Activated naive CD8-positive, alpha-beta T cell (primary cell): ENCODE data around the gene PTPRG.
"Not testable (repeated sequence)": the region's sequence is repeated elsewhere in the genome, so short reads cannot be mapped to it uniquely, and the experiment has no call there.

Experiments used
- H3K27ac Mint-ChIP-seq: one replicate; pipeline ENCODE4 v1.8.0; 2021; ENCODE audit warnings: mixed read lengths
- H3K27me3 Mint-ChIP-seq: one replicate; pipeline ENCODE4 v1.8.0; 2021; ENCODE audit warnings: mixed read lengths
- H3K36me3 Mint-ChIP-seq: one replicate; pipeline ENCODE4 v1.8.0; 2021; ENCODE audit warnings: mixed read lengths
- H3K4me1 Mint-ChIP-seq: one replicate; pipeline ENCODE4 v1.8.0; 2021; ENCODE audit warnings: low read depth, mixed read lengths
- H3K4me3 Mint-ChIP-seq: one replicate; pipeline ENCODE4 v1.8.0; 2021; ENCODE audit warnings: mild to moderate bottlenecking, mixed read lengths
- H3K9me3 Mint-ChIP-seq: one replicate; pipeline ENCODE4 v1.8.0; 2021; ENCODE audit warnings: low read depth, mixed read lengths

PTPRG gene

DNA sequence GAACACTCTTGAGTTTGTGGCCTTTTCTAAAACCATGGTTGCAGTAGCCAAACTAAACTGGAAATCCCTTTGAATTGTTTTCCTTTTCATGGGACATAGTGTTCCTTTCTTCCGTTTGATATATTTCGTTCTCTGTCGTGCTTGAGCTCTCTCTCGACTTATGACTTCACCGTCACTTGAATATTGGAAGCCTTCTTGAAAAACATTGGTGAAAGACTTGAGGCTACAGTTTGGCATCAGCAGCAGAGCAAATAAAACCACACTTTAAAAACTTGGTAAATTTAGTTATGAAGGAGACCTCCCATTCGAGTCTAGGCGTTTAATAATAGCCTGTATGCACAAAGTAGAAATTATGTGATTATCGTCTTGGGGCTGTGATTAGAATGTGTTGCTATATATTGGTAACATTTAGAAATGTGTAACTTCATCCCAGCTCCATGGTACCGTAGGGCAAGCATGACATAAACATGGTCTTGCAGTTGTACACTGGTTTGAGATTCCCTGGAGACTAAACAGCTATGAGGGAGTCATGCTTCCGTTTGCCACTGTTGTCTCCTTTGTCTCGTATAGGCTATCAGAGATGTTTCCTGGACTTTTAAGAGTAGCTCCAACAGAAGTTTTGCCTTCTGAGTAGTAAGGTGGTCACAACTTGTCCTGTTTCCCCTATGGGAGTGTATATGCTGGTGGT, 122.3 kb downstream of the PTPRG start:
- Mint-ChIP-seq H3K27me3 (no peaks in the 10 kb centered on the region), H3K4me3 (no peak overlapping the region), H3K27ac (no peak overlapping the region), H3K4me1 (no peaks in the 10 kb centered on the region), H3K9me3 (no peaks in the 10 kb centered on the region), H3K36me3 (no peaks in the 10 kb centered on the region)

DNA sequence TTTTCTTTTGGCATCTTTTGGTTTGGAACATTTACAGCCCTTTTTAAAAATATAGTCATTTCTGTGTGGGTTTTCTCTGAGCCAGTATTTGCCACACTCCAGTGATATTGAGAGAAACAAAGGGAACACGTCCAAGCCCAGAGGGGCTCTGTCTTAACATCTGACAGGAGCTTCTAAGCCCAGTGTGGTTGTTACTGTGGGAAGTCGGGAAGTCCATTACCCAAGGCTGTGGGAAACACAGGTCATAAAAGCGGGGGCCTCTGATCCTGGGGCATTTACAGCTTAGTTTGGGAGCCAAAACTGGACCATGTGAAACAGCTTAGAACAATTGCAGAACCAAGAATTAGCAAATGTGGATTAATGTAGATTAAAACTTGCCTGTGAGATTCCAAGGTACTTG, 123.0 kb downstream of the PTPRG start:
- Mint-ChIP-seq H3K4me3 (no peak overlapping the region), H3K27me3 (no peaks in the 10 kb centered on the region), H3K36me3 (no peaks in the 10 kb centered on the region), H3K4me1 (no peaks in the 10 kb centered on the region), H3K27ac (no peak overlapping the region), H3K9me3 (no peaks in the 10 kb centered on the region)

- Mint-ChIP-seq H3K9me3 (no peaks in the 10 kb centered on the region), H3K27ac (no peak overlapping the region), H3K36me3 (no peaks in the 10 kb centered on the region), H3K27me3 (no peaks in the 10 kb centered on the region), H3K4me3 (no peak overlapping the region), H3K4me1 (no peaks in the 10 kb centered on the region)
Observed at GRCh38 chr3:61685755-61686154, 124.4 kb downstream of the PTPRG start.

- H3K4me1 Mint-ChIP-seq: no peaks in the 10 kb centered on the region
- H3K4me3 Mint-ChIP-seq: no peak overlapping the region
Observed at GRCh38 chr3:61686228-61686648, 124.9 kb downstream of the PTPRG start.

DNA sequence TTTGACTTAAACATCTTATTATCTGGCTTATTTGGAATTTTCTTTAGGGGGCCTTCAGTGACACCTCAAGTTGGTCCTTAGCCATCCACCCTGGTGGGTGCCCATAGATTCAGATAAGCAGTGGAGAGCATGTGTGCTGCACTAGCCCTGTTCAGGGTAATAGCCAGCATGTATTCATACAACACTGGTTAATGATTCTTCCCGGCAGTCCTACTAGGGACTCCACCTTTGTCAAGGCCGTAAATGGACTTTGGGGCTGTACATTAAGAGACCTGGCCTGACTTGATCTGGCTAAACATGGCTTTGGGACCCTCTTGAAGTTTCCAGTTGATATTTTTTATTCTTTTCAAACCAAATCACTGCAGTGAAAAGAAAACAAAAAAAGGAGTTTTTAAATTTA, 125.8 kb downstream of the PTPRG start:
- Mint-ChIP-seq H3K27ac (no peak overlapping the region), H3K9me3 (no peaks in the 10 kb centered on the region), H3K4me1 (no peaks in the 10 kb centered on the region), H3K4me3 (no peak overlapping the region), H3K36me3 (no peaks in the 10 kb centered on the region), H3K27me3 (no peaks in the 10 kb centered on the region)

More at GRCh38 chr3:61686228-61686648, 124.9 kb downstream of the PTPRG start:
- H3K27me3 Mint-ChIP-seq: no peaks in the 10 kb centered on the region
- no peaks in the 10 kb centered on the region for H3K9me3 Mint-ChIP-seq
- no peaks in the 10 kb centered on the region for H3K36me3 Mint-ChIP-seq
- no peak overlapping the region for H3K27ac Mint-ChIP-seq

DNA sequence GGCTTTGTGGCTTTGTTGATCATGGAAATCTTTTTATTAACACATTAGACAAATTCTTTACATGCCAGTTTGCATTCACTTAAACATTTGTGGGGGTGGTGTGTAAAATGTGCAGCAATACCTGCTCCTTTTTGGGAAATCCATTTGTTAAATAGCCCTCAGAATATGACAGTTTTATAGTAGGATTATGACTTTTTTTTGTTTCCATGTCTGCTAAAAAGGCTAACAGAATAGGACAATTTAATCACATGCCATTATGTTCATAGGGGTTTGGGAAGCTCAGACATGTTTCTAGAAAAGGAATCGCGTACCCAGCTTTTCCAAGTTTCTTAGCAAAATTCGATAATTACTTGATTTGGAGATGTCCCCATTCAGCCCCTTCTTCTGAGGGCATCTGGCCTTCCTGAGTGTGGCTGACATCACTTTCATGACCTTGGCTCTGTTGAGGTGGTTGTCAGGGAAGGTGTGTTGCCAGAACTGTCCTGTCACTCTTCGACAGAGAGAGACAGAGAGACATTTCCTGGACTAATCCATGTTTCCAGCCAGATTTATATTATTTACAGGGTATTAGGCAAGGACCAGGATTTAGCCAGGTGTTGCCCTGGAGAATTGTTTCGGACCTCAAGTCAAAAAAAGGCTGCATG, 126.4 kb downstream of the PTPRG start:
- H3K27me3 Mint-ChIP-seq: peaks cover 3% of the 10 kb centered on the region
- no peaks in the 10 kb centered on the region for H3K9me3 Mint-ChIP-seq
- no peak overlapping the region for H3K27ac Mint-ChIP-seq
- no peaks in the 10 kb centered on the region for H3K36me3 Mint-ChIP-seq
- H3K4me3 Mint-ChIP-seq: no peak overlapping the region
- H3K4me1 Mint-ChIP-seq: no peaks in the 10 kb centered on the region

DNA sequence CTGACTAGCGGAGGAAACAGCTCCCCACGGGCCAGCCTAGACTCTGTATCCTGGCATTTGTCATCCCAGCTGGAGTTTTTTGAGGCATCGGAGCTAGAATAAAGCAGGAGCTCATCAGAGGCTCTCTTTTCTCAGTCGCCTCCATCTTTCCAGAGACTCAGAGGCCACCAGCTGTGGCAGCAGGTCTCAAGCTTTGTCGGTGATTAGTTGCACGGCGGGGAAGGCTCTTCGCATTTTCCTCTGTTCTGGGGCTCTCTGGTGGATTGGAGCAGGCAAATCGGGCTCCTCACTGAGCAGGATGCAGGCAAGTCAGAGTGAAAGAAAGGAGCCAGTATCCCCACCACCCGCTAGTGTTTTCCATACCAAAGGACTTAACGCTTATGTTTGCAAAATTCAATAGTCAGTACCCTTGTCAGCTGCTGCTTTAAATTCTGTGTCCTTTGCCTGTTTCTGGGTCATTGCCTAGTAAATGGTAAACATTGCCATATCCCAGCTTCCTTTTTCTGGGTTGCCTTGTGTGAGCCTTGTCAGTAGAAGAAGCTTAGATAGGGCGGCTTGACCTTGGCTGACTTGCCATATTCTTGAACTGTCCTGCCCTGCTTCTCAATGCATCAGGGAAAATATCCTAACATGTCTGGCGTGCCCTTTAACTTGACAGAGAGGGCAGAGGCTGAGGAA, 127.1 kb downstream of the PTPRG start:
- Mint-ChIP-seq H3K4me3 (no peak overlapping the region), H3K27me3 (peaks cover 5% of the 10 kb centered on the region), H3K4me1 (no peaks in the 10 kb centered on the region), H3K9me3 (no peaks in the 10 kb centered on the region), H3K27ac (no peak overlapping the region), H3K36me3 (no peaks in the 10 kb centered on the region)

DNA sequence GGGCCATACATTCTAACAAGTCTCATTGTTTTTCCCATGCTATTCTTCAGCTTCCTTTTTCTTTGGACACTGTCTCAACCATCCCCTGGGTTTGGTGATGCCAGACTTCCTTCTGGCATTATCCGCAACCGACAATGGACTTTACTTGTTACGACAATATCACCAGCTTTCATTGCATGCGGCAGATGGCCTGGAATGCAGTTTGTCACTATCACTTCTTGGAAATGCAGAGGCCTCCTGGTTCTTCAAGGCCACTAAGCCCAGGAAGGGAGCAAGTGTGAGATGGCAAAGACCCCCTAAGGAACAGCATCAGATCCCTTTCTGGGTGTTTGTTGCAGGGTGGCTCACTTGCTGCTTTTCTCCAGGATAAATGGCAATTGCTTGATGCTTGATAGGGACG, 128.6 kb downstream of the PTPRG start:
- H3K27me3 Mint-ChIP-seq: peaks cover 5% of the 10 kb centered on the region
- H3K36me3 Mint-ChIP-seq: no peaks in the 10 kb centered on the region
- no peaks in the 10 kb centered on the region for H3K9me3 Mint-ChIP-seq
- H3K4me3 Mint-ChIP-seq: no peak overlapping the region
- H3K27ac Mint-ChIP-seq: no peak overlapping the region
- H3K4me1 Mint-ChIP-seq: no peaks in the 10 kb centered on the region

DNA sequence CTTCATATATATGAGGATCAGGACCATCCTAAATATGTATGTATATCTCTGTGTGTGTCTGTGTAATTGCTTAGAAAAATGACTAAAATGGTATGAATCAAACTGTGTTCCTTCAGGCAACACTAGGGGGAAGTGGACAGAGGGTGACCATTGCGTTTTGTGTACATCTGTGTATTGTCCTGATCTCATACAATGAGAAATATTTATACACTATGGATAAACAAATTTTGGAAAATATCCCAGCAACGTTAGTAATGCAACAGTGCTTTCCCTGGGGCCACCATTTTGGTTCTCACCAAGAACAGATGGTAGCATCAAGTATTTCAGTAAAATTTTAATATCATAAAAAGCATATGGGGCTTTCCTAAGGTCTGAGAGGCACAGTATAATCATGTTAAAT, 130.1 kb downstream of the PTPRG start:
- H3K4me3 Mint-ChIP-seq: no peak overlapping the region
- no peaks in the 10 kb centered on the region for H3K4me1 Mint-ChIP-seq
- H3K9me3 Mint-ChIP-seq: no peaks in the 10 kb centered on the region
- no peaks in the 10 kb centered on the region for H3K36me3 Mint-ChIP-seq
- no peak overlapping the region for H3K27ac Mint-ChIP-seq
- H3K27me3 Mint-ChIP-seq: peaks cover 5% of the 10 kb centered on the region

- no peak overlapping the region for H3K27ac Mint-ChIP-seq
- no peaks in the 10 kb centered on the region for H3K4me1 Mint-ChIP-seq
Observed at GRCh38 chr3:61697301-61697700, 135.9 kb downstream of the PTPRG start.

GRCh38 chr3:61698278-61699072, 137.1 kb downstream of the PTPRG start:
- not testable (repeated sequence) for H3K4me1 Mint-ChIP-seq, H3K27me3 Mint-ChIP-seq, H3K27ac Mint-ChIP-seq, H3K9me3 Mint-ChIP-seq, H3K36me3 Mint-ChIP-seq, H3K4me3 Mint-ChIP-seq

More at GRCh38 chr3:61697301-61697700, 135.9 kb downstream of the PTPRG start:
- no peak overlapping the region for H3K4me3 Mint-ChIP-seq
- no peaks in the 10 kb centered on the region for H3K36me3 Mint-ChIP-seq
- peaks cover 4% of the 10 kb centered on the region for H3K27me3 Mint-ChIP-seq
- H3K9me3 Mint-ChIP-seq: no peaks in the 10 kb centered on the region

DNA sequence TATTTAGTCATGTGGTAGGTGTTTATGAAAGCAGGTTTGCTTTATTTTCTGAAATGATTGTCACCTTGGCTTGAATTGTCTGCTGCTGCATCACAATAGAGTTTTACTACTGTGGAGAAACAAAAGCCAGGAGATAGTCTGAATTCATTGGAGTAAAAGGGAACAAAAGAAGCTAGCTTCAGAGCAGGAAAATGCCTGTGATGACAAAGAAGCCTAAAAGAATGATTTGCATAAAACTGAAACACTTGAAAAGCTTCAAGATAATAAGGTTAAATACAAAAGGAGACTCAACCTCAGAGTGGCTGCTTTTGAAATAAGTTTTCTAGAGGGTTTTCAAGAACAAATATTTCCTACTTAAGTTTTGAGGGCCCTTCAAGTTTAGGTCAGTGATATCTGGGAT, 138.3 kb downstream of the PTPRG start:
- Mint-ChIP-seq H3K27me3 (no peaks in the 10 kb centered on the region), H3K36me3 (no peaks in the 10 kb centered on the region), H3K4me3 (no peak overlapping the region), H3K9me3 (no peaks in the 10 kb centered on the region), H3K27ac (no peak overlapping the region), H3K4me1 (no peaks in the 10 kb centered on the region)

GRCh38 chr3:61701011-61701410, 139.6 kb downstream of the PTPRG start:
- H3K27me3 Mint-ChIP-seq: no peaks in the 10 kb centered on the region
- no peak overlapping the region for H3K27ac Mint-ChIP-seq
- no peaks in the 10 kb centered on the region for H3K4me1 Mint-ChIP-seq
- no peaks in the 10 kb centered on the region for H3K9me3 Mint-ChIP-seq
- H3K4me3 Mint-ChIP-seq: no peak overlapping the region
- no peaks in the 10 kb centered on the region for H3K36me3 Mint-ChIP-seq

DNA sequence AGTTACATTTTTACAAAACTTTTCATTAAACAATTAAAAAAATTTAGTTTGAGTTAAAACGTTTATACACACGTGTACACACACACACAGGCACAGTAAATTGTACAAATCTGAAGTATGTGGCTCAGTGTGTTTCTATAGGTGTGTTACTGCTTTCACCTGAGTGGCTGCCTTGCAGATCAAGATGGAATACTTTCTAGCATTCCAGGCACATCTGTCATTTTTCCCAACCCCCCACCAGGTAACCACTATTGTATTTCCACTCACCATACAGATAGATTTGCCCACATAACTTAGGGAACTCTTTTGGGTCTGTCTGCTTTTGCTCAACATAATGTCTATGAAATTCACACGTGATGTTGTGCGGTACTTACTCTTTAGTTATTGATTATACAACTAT, 141.1 kb downstream of the PTPRG start:
- no peak overlapping the region for H3K4me3 Mint-ChIP-seq
- no peaks in the 10 kb centered on the region for H3K27me3 Mint-ChIP-seq
- H3K9me3 Mint-ChIP-seq: no peaks in the 10 kb centered on the region

DNA sequence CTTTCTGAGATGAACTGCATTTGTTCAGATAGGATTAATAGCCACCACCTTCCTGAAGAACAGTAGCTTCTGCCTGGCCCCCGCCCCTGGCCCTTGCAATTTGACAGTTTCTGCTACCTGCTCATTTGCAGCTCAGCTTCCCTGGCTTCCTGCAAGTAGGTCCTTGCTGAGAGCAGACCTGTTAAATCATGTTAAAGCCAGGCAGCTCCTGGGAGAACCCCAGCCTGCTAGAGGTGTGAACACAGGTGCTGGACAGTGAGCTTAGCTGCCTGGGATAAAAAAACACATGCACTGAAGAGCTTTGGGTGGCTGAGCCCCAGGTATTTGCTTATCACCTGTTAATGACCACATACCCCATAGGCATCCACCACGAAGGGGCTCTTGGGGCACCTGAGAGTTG, 143.4 kb downstream of the PTPRG start:
- Mint-ChIP-seq H3K4me1 (no peaks in the 10 kb centered on the region), H3K36me3 (no peaks in the 10 kb centered on the region)

More for the DNA sequence above, 141.1 kb downstream of the PTPRG start:
- H3K27ac Mint-ChIP-seq: no peak overlapping the region
- H3K4me1 Mint-ChIP-seq: no peaks in the 10 kb centered on the region
- H3K36me3 Mint-ChIP-seq: no peaks in the 10 kb centered on the region

More for the DNA sequence above, 143.4 kb downstream of the PTPRG start:
- Mint-ChIP-seq H3K9me3 (no peaks in the 10 kb centered on the region), H3K27ac (no peak overlapping the region), H3K27me3 (no peaks in the 10 kb centered on the region), H3K4me3 (no peak overlapping the region)
